WTC11 (cell line): ENCODE results near the gene KBTBD13. TPM values are rescaled to one million over a fixed set of nuclear protein-coding genes. Genes with fewer than 3 reads are reported as not detected.

ENCODE experiments used
- ATAC-seq: fragments of 200-7000 bp; cut with Tn5 transposase; 2 replicates; pipeline ENCODE4 v1.10.0; 2021; ENCODE audit warnings: mild to moderate bottlenecking, moderate library complexity
- CTCF ChIA-PET: fragments of 300-600 bp; sonication (Branson Sonifier 250); formaldehyde crosslinking; loops from one replicate; lab custom pipeline; 2021; ENCODE audit warnings: antibody characterized with exemption; lab: Charles Lee
- POLR2A ChIA-PET: fragments of 350-600 bp; sonication (Branson Sonifier 250); formaldehyde crosslinking; loops from one replicate; lab custom pipeline; 2021; ENCODE audit warnings: antibody characterized with exemption; lab: Charles Lee
- DNase-seq: peaks from one replicate; pipeline ENCODE4 v3.0.0; 2021; ENCODE audit warnings: low spot score
- H3K27ac Mint-ChIP-seq: 2 replicates; pipeline ENCODE4 v1.8.0; 2021; ENCODE audit warnings: mixed read lengths
- H3K27me3 Mint-ChIP-seq: 2 replicates; pipeline ENCODE4 v1.8.0; 2021; ENCODE audit warnings: low read depth, mild to moderate bottlenecking, moderate library complexity, mixed read lengths
- H3K36me3 Mint-ChIP-seq: 2 replicates; pipeline ENCODE4 v1.8.0; 2021; ENCODE audit warnings: mixed read lengths
- H3K4me1 Mint-ChIP-seq: 2 replicates; pipeline ENCODE4 v1.8.0; 2022; ENCODE audit warnings: mixed read lengths
- H3K4me3 Mint-ChIP-seq: 2 replicates; pipeline ENCODE4 v1.8.0; 2021; ENCODE audit warnings: mild to moderate bottlenecking, moderate library complexity, mixed read lengths
- H3K9me3 Mint-ChIP-seq: 2 replicates; pipeline ENCODE4 v1.8.0; 2021; ENCODE audit warnings: mixed read lengths
- CREB1 ChIP-seq: sonication (generic); formaldehyde crosslinking; IDR thresholded peaks from 2 replicates; pipeline ENCODE4 v1.8.0; 2023; ENCODE audit warnings: mild to moderate bottlenecking, missing genetic modification reagents
- ELF4 ChIP-seq: sonication (generic); formaldehyde crosslinking; IDR thresholded peaks from 2 replicates; pipeline ENCODE4 v1.8.1; 2022; ENCODE audit warnings: low read depth, mild to moderate bottlenecking, moderate library complexity, missing genetic modification reagents
- ESRRA ChIP-seq: sonication (generic); formaldehyde crosslinking; IDR thresholded peaks from 2 replicates; pipeline ENCODE4 v1.8.1; 2022; ENCODE audit warnings: mild to moderate bottlenecking, missing genetic modification reagents, borderline replicate concordance
- IRF2 ChIP-seq: sonication (generic); formaldehyde crosslinking; IDR thresholded peaks from 2 replicates; pipeline ENCODE4 v1.8.0; 2022; ENCODE audit warnings: low read depth, missing genetic modification reagents, borderline replicate concordance
- ZNF232 ChIP-seq: sonication (generic); formaldehyde crosslinking; IDR thresholded peaks from 2 replicates; pipeline ENCODE4 v1.8.0; 2022; ENCODE audit warnings: mild to moderate bottlenecking, missing genetic modification reagents
- ZNF317 ChIP-seq: sonication (generic); formaldehyde crosslinking; IDR thresholded peaks from 2 replicates; pipeline ENCODE4 v1.8.1; 2023; ENCODE audit warnings: low read depth, mild to moderate bottlenecking, moderate library complexity, missing genetic modification reagents, borderline replicate concordance
- ZNF396 ChIP-seq: fragments of 250-450 bp; sonication (Bioruptor Pico); IDR thresholded peaks from 2 replicates; pipeline ENCODE4 v1.8.0; 2021; ENCODE audit warnings: mild to moderate bottlenecking, moderate library complexity, borderline replicate concordance
- total RNA-seq: library from RNA; stranded (reverse); gene quantifications from 3 replicates; pipeline ENCODE4 v1.2.3, GENCODE V29; 2021
- TF ChIP-seq, protein P1 (sequence below): sonication (generic); formaldehyde crosslinking; IDR thresholded peaks from 2 replicates; pipeline ENCODE4 v1.8.1; 2023; ENCODE audit warnings: mild to moderate bottlenecking, missing genetic modification reagents
- TF ChIP-seq, protein P2 (sequence below): sonication (generic); formaldehyde crosslinking; conservative IDR thresholded peaks from 2 replicates; pipeline ENCODE4 v1.8.1; 2022; ENCODE audit warnings: mild to moderate bottlenecking, missing genetic modification reagents
- TF ChIP-seq, protein P3 (sequence below): fragments of 250-450 bp; sonication (Bioruptor Pico); IDR thresholded peaks from 2 replicates; pipeline ENCODE4 v1.9.0; 2021; ENCODE audit warnings: moderate library complexity, mild to moderate bottlenecking, inconsistent platforms, borderline replicate concordance
- TF ChIP-seq, protein P4 (sequence below): sonication (generic); formaldehyde crosslinking; IDR thresholded peaks from 2 replicates; pipeline ENCODE4 v1.8.0; 2023; ENCODE audit warnings: mild to moderate bottlenecking, missing genetic modification reagents
- TF ChIP-seq, protein P5 (sequence below): sonication (generic); formaldehyde crosslinking; IDR thresholded peaks from 2 replicates; pipeline ENCODE4 v1.8.1; 2022; ENCODE audit warnings: missing genetic modification reagents, borderline replicate concordance
- TF ChIP-seq, protein P6 (sequence below): sonication (generic); formaldehyde crosslinking; IDR thresholded peaks from 2 replicates; pipeline ENCODE4 v1.8.0; 2023; ENCODE audit warnings: missing genetic modification reagents
- TF ChIP-seq, protein P7 (sequence below): sonication (generic); formaldehyde crosslinking; IDR thresholded peaks from 2 replicates; pipeline ENCODE4 v1.8.1; 2022; ENCODE audit warnings: low read depth, mild to moderate bottlenecking, moderate library complexity, missing genetic modification reagents, borderline replicate concordance
- TF ChIP-seq, protein P8 (sequence below): fragments of 250-450 bp; sonication (Bioruptor Pico); IDR thresholded peaks from 2 replicates; pipeline ENCODE4 v1.9.0; 2021; ENCODE audit warnings: mild to moderate bottlenecking
- TF ChIP-seq, protein P9 (sequence below): sonication (generic); formaldehyde crosslinking; IDR thresholded peaks from 2 replicates; pipeline ENCODE4 v1.8.0; 2022; ENCODE audit warnings: mild to moderate bottlenecking, missing genetic modification reagents

KBTBD13 gene
- total RNA-seq, 1 experiment from 2014 or later: not detected

DNA sequence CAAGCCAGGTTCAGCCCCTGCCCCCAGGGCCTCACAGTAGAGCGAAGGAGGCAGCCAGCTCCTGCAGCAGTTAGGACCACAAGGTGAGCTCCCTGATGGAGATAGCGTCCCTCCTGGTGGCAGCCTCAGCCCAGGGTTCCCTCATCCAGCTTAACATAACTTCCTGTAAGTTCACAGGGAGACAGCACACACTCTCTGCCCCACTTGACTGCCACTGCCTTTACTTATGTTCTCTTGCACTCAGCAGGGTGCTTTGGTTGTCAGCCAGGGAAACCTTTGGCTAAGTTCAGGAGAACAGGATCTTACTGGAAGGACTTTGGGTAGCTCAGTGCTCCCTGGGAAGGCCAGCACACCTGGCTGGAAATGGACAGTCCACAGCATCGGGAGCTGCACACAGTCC lies 10.9 kb downstream of the KBTBD13 start (continued):
- TF ChIP-seq, protein P1, sequence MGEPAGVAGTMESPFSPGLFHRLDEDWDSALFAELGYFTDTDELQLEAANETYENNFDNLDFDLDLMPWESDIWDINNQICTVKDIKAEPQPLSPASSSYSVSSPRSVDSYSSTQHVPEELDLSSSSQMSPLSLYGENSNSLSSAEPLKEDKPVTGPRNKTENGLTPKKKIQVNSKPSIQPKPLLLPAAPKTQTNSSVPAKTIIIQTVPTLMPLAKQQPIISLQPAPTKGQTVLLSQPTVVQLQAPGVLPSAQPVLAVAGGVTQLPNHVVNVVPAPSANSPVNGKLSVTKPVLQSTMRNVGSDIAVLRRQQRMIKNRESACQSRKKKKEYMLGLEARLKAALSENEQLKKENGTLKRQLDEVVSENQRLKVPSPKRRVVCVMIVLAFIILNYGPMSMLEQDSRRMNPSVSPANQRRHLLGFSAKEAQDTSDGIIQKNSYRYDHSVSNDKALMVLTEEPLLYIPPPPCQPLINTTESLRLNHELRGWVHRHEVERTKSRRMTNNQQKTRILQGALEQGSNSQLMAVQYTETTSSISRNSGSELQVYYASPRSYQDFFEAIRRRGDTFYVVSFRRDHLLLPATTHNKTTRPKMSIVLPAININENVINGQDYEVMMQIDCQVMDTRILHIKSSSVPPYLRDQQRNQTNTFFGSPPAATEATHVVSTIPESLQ (CRISPR knock-in tag): no peak
- TF ChIP-seq, protein P2, sequence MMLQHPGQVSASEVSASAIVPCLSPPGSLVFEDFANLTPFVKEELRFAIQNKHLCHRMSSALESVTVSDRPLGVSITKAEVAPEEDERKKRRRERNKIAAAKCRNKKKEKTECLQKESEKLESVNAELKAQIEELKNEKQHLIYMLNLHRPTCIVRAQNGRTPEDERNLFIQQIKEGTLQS: no peak
- TF ChIP-seq, protein P3, sequence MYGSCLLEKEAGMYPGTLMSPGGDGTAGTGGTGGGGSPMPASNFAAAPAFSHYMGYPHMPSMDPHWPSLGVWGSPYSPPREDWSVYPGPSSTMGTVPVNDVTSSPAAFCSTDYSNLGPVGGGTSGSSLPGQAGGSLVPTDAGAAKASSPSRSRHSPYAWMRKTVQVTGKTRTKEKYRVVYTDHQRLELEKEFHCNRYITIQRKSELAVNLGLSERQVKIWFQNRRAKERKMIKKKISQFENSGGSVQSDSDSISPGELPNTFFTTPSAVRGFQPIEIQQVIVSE: no peak
- no peak for TF ChIP-seq ZNF396 (CRISPR knock-in tag)
- TF ChIP-seq, all 79 proteins: peak for 0

DNA sequence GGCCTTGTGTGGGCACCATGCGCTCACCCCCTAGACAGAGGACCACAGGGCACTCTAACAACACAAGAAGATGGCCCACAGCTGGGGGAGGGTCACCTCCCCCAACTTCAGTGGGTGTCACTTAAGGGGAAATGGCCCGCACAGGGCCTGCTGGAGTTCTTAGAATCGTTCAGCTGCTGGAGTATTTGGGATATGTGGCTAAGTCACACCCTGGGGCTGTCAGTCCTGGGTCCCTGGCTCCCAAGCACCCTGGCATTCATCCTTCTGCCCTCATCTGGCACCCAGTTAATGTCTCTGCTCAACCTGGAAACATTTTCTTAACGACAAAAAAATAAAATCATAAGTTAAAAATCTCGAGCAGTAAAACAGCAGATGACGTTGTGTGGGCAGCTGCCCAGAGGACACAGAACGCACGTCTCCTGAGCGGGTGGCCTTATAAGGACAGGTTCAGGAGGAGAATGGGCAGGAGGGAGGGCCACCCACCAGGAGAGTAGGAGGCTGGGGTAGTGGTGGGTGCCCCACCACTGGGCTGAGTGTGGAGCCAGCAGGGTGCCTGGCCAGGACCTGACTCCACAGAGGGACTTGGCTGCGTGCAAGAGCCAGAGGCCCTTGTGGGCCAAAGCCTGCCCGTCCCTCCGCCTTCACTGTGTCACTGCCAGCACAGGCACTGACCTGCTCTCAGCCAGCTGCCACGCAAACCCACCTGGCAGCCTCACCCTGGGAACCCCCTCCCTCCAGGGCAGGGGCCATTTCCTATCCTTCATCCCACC lies 11.5 kb downstream of the KBTBD13 start:
- peaks cover 53% of the 10 kb centered on the region for H3K4me1 Mint-ChIP-seq
- no peak overlapping the region for H3K4me3 Mint-ChIP-seq
- no peaks in the 10 kb centered on the region for H3K9me3 Mint-ChIP-seq
- no peak for ATAC-seq
- no peaks in the 10 kb centered on the region for H3K36me3 Mint-ChIP-seq
- CTCF ChIA-PET: interaction anchor here (1.7 to 15.1 kb wide), 6 partner anchors 11 to 97 kb away, joined by 6 to 308 read pairs (median 33); partner anchors contain the start of genes CLPX, KBTBD13 and RASL12
- H3K27ac Mint-ChIP-seq: no peak overlapping the region
- TF ChIP-seq, protein P4, sequence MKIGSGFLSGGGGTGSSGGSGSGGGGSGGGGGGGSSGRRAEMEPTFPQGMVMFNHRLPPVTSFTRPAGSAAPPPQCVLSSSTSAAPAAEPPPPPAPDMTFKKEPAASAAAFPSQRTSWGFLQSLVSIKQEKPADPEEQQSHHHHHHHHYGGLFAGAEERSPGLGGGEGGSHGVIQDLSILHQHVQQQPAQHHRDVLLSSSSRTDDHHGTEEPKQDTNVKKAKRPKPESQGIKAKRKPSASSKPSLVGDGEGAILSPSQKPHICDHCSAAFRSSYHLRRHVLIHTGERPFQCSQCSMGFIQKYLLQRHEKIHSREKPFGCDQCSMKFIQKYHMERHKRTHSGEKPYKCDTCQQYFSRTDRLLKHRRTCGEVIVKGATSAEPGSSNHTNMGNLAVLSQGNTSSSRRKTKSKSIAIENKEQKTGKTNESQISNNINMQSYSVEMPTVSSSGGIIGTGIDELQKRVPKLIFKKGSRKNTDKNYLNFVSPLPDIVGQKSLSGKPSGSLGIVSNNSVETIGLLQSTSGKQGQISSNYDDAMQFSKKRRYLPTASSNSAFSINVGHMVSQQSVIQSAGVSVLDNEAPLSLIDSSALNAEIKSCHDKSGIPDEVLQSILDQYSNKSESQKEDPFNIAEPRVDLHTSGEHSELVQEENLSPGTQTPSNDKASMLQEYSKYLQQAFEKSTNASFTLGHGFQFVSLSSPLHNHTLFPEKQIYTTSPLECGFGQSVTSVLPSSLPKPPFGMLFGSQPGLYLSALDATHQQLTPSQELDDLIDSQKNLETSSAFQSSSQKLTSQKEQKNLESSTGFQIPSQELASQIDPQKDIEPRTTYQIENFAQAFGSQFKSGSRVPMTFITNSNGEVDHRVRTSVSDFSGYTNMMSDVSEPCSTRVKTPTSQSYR (CRISPR knock-in tag): no peak
- TF ChIP-seq, protein P5, sequence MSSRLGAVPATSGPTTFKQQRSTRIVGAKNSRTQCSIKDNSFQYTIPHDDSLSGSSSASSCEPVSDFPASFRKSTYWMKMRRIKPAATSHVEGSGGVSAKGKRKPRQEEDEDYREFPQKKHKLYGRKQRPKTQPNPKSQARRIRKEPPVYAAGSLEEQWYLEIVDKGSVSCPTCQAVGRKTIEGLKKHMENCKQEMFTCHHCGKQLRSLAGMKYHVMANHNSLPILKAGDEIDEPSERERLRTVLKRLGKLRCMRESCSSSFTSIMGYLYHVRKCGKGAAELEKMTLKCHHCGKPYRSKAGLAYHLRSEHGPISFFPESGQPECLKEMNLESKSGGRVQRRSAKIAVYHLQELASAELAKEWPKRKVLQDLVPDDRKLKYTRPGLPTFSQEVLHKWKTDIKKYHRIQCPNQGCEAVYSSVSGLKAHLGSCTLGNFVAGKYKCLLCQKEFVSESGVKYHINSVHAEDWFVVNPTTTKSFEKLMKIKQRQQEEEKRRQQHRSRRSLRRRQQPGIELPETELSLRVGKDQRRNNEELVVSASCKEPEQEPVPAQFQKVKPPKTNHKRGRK: no peak
- TF ChIP-seq, protein P6, sequence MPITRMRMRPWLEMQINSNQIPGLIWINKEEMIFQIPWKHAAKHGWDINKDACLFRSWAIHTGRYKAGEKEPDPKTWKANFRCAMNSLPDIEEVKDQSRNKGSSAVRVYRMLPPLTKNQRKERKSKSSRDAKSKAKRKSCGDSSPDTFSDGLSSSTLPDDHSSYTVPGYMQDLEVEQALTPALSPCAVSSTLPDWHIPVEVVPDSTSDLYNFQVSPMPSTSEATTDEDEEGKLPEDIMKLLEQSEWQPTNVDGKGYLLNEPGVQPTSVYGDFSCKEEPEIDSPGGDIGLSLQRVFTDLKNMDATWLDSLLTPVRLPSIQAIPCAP: no peak
- TF ChIP-seq ZNF232 (CRISPR knock-in tag) (no peak), ESRRA (CRISPR knock-in tag) (no peak), CREB1 (CRISPR knock-in tag) (no peak), ZNF317 (CRISPR knock-in tag) (no peak), ELF4 (CRISPR knock-in tag) (no peak), IRF2 (CRISPR knock-in tag) (no peak)
- TF ChIP-seq, protein P7, sequence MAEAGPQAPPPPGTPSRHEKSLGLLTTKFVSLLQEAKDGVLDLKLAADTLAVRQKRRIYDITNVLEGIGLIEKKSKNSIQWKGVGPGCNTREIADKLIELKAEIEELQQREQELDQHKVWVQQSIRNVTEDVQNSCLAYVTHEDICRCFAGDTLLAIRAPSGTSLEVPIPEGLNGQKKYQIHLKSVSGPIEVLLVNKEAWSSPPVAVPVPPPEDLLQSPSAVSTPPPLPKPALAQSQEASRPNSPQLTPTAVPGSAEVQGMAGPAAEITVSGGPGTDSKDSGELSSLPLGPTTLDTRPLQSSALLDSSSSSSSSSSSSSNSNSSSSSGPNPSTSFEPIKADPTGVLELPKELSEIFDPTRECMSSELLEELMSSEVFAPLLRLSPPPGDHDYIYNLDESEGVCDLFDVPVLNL: no peak
- TF ChIP-seq, protein P8, sequence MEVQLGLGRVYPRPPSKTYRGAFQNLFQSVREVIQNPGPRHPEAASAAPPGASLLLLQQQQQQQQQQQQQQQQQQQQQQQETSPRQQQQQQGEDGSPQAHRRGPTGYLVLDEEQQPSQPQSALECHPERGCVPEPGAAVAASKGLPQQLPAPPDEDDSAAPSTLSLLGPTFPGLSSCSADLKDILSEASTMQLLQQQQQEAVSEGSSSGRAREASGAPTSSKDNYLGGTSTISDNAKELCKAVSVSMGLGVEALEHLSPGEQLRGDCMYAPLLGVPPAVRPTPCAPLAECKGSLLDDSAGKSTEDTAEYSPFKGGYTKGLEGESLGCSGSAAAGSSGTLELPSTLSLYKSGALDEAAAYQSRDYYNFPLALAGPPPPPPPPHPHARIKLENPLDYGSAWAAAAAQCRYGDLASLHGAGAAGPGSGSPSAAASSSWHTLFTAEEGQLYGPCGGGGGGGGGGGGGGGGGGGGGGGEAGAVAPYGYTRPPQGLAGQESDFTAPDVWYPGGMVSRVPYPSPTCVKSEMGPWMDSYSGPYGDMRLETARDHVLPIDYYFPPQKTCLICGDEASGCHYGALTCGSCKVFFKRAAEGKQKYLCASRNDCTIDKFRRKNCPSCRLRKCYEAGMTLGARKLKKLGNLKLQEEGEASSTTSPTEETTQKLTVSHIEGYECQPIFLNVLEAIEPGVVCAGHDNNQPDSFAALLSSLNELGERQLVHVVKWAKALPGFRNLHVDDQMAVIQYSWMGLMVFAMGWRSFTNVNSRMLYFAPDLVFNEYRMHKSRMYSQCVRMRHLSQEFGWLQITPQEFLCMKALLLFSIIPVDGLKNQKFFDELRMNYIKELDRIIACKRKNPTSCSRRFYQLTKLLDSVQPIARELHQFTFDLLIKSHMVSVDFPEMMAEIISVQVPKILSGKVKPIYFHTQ (CRISPR knock-in tag): no peak
- TF ChIP-seq, protein P9, sequence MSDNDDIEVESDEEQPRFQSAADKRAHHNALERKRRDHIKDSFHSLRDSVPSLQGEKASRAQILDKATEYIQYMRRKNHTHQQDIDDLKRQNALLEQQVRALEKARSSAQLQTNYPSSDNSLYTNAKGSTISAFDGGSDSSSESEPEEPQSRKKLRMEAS (CRISPR knock-in tag): no peak
- TF ChIP-seq, all 79 proteins: peak for 0
- no peak for DNase-seq
- POLR2A ChIA-PET: interaction anchor here (1.0 kb wide), 1 partner anchor 14 kb away, joined by 4 read pairs; no protein-coding TSS in a partner anchor
- H3K27me3 Mint-ChIP-seq: peaks cover 10% of the 10 kb centered on the region
